ENCODE results near the gene HYI. TPM values are rescaled to one million over a fixed set of nuclear protein-coding genes. Genes with fewer than 3 reads are reported as not detected.

The HYI gene
- total and polyA plus RNA-seq, 2 of the 8 experiments (the other 6 are each of a cell fraction or from before 2014, with no cell fraction given): 14.4 to 17.7 TPM

GRCh38 chr1:43481491-43481890 lies 27.8 kb upstream of the HYI start:
- H3K23me2 ChIP-seq (ENCODE audit: low read depth, low read length): no peaks in the 10 kb centered on the region
- H3K18ac ChIP-seq (ENCODE audit: extremely low read depth, low read length): no peak overlapping the region
- POLR2A ChIA-PET (ENCODE audit: partially characterized antibody): interaction anchor here (1.2 kb wide), 1 partner anchor 13 kb away, joined by 4 read pairs; no protein-coding TSS in a partner anchor

More at GRCh38 chr1:43481491-43481890, 27.8 kb upstream of the HYI start:
- no peak overlapping the region for H2BK15ac ChIP-seq (ENCODE audit: low read length)
- H3K79me1 ChIP-seq (ENCODE audit: low read depth, low read length): no peaks in the 10 kb centered on the region
- no peak overlapping the region for H2AFZ ChIP-seq (ENCODE audit: low read length)
- H3K4me3 ChIP-seq (ENCODE audit: extremely low read depth in 1 of 4, insufficient read depth in 2 of 4, low read depth in 3 of 4, low read length in 4 of 4): no peak overlapping the region
- H3K36me3 ChIP-seq (ENCODE audit: control insufficient read depth in 2 of 4, insufficient read depth in 4 of 4, low read length in 3 of 4): no peaks in the 10 kb centered on the region
- no peaks in the 10 kb centered on the region for H3K79me2 ChIP-seq (ENCODE audit: control insufficient read depth in 1 of 2, insufficient read depth in 2 of 2, low read length in 2 of 2)
- H3K23ac ChIP-seq (ENCODE audit: insufficient read length): no peak overlapping the region
- H4K91ac ChIP-seq (replicated peaks; ENCODE audit: insufficient read length, low read length): no peak overlapping the region
- no peak overlapping the region for H3K4ac ChIP-seq (replicated peaks; ENCODE audit: insufficient read length, low read depth, low read length)
- H3K27ac ChIP-seq (ENCODE audit: low read depth, low read length): no peak overlapping the region
- no peaks in the 10 kb centered on the region for H4K20me1 ChIP-seq (replicated peaks in 1 of 2; ENCODE audit: control insufficient read depth in 1 of 2, insufficient read depth in 2 of 2, low read length in 2 of 2)
- WGBS, 2 experiments (ENCODE audit: extremely low coverage in 1 of 2, insufficient coverage in 1 of 2, insufficient read length in 1 of 2, insufficient replicate concordance in 2 of 2, low coverage in 1 of 2, low lambda C conversion rate in 2 of 2, missing lambda C conversion rate in 1 of 2): 91% methylated on average over 2 of the region's 2 CpGs; no CpG with 5 or more reads in 1 of the 2 experiments
- H4K8ac ChIP-seq (ENCODE audit: extremely low read depth, insufficient read depth, low read length): no peak overlapping the region
- H3K56ac ChIP-seq (replicated peaks; ENCODE audit: insufficient read length, low read depth, low read length): no peak overlapping the region
- no peak overlapping the region for H3K4me2 ChIP-seq (ENCODE audit: insufficient read depth in 1 of 2, low read depth in 2 of 2, low read length in 2 of 2)
- CTCF ChIA-PET (ENCODE audit: partially characterized antibody): no interaction called here
- H2BK12ac ChIP-seq (ENCODE audit: low read depth, low read length): no peak overlapping the region
- no peaks in the 10 kb centered on the region for H3K9me3 ChIP-seq (ENCODE audit: insufficient read depth in 2 of 2, low read depth in 1 of 2, low read length in 1 of 2)
- no peaks in the 10 kb centered on the region for H3K27me3 ChIP-seq (replicated peaks in 1 of 4; ENCODE audit: control insufficient read depth in 3 of 4, extremely low read depth in 1 of 4, insufficient read depth in 3 of 4, low read length in 3 of 4)
- H4K5ac ChIP-seq (ENCODE audit: insufficient read length, low read depth, low read length): no peak overlapping the region
- no peak overlapping the region for H2BK20ac ChIP-seq (ENCODE audit: low read length)
- no peak overlapping the region for H2BK120ac ChIP-seq (replicated peaks; ENCODE audit: low read depth, low read length)
- no peak overlapping the region for H3K14ac ChIP-seq (ENCODE audit: insufficient read length)
- H3K9ac ChIP-seq (replicated peaks in 1 of 4; ENCODE audit: extremely low read depth in 1 of 4, low read depth in 3 of 4, low read length in 3 of 4): no peak overlapping the region
- DNase-seq (ENCODE audit: low read depth in 1 of 2, low spot score in 2 of 2) (no peak), FAIRE-seq (no peak)
- no peak overlapping the region for H2BK5ac ChIP-seq (ENCODE audit: low read depth, low read length)
- H3K4me1 ChIP-seq (replicated peaks in 1 of 4; ENCODE audit: control insufficient read depth in 3 of 4, insufficient read depth in 4 of 4, low read length in 3 of 4): no peaks in the 10 kb centered on the region
- H2AK5ac ChIP-seq (ENCODE audit: low read depth, low read length): no peak overlapping the region
- TF ChIP-seq, protein P1, sequence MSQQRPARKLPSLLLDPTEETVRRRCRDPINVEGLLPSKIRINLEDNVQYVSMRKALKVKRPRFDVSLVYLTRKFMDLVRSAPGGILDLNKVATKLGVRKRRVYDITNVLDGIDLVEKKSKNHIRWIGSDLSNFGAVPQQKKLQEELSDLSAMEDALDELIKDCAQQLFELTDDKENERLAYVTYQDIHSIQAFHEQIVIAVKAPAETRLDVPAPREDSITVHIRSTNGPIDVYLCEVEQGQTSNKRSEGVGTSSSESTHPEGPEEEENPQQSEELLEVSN (IDR thresholded peaks at IDR 0.05): no peak
- TF ChIP-seq TBP (IDR thresholded peaks at IDR 0.05; ENCODE audit: low read depth, low read length) (no peak), TEAD4 (IDR thresholded peaks at IDR 0.05; ENCODE audit: low read depth, low read length) (no peak), POLR2A (IDR thresholded peaks at IDR 0.05; ENCODE audit: control extremely low read depth in 1 of 2, low read depth in 2 of 2, low read length in 2 of 2) (no peak), ASH2L (IDR thresholded peaks at IDR 0.05; ENCODE audit: low read length) (no peak), TCF12 (IDR thresholded peaks at IDR 0.05; ENCODE audit: low read depth, low read length) (no peak), GTF2F1 (IDR thresholded peaks at IDR 0.05; ENCODE audit: borderline replicate concordance, low read depth, low read length) (no peak), FOSL1 (IDR thresholded peaks at IDR 0.05; ENCODE audit: insufficient read depth, low read depth, low read length) (no peak), EZH2 (IDR thresholded peaks at IDR 0.05; ENCODE audit: low read depth, low read length, severe bottlenecking) (no peak), SIRT6 (IDR thresholded peaks at IDR 0.05; ENCODE audit: low read length) (no peak), KDM5A (IDR thresholded peaks at IDR 0.05; ENCODE audit: low read length) (no peak), EGR1 (IDR thresholded peaks at IDR 0.05; ENCODE audit: borderline replicate concordance, low read depth, low read length) (no peak), BACH1 (IDR thresholded peaks at IDR 0.05; ENCODE audit: low read length) (no peak)
